Measurements from ENCODE around the gene CPLX1.
"Not testable (repeated sequence)": the region's sequence is repeated elsewhere in the genome, so short reads cannot be mapped to it uniquely, and the experiment has no call there.

CPLX1 gene

DNA sequence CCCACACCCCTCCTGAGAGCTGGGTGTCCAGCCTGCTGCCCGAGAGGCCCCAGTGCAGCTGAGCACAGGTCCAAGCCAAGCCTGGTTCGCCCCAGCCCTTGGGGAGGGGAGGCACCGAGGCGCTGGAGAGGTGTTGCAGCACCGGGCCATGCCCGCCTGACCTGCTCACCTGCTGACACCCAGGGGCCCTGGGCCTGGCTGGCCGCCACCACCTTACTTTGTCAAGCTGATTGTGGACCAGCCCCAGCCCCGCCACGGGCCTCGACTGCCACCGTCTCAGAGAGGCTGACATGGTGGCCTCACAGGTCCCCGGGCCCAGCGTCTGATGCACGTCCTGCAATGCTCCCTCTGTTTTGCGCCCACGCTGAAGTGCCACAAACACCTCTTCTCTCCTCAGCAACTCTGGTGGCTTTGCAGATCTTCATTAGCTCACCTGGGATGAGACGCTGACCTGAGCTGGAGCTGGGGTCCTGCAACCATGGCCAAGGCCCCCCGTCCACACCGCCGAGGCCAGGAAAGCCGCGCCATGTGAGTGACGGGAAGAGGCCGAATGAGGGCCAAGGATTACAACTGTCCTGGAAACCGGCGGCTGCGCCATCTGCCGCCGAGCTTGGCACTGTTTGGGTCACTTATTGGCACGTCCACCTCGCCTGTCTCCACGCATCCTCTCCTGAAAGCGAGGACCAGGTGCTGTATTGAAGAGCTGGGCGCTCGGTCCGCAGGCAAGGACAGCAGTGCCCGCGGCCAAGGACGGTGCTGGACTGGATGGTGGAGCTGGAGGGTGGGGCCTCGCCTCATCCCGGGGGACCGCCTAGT is 7.6 kb downstream of the CPLX1 start:
- no peak for DNase-seq (ENCODE audit: low read depth)
- TF ChIP-seq, protein P1, sequence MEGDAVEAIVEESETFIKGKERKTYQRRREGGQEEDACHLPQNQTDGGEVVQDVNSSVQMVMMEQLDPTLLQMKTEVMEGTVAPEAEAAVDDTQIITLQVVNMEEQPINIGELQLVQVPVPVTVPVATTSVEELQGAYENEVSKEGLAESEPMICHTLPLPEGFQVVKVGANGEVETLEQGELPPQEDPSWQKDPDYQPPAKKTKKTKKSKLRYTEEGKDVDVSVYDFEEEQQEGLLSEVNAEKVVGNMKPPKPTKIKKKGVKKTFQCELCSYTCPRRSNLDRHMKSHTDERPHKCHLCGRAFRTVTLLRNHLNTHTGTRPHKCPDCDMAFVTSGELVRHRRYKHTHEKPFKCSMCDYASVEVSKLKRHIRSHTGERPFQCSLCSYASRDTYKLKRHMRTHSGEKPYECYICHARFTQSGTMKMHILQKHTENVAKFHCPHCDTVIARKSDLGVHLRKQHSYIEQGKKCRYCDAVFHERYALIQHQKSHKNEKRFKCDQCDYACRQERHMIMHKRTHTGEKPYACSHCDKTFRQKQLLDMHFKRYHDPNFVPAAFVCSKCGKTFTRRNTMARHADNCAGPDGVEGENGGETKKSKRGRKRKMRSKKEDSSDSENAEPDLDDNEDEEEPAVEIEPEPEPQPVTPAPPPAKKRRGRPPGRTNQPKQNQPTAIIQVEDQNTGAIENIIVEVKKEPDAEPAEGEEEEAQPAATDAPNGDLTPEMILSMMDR (IDR thresholded peaks at IDR 0.05; ENCODE audit: low read depth, low read length, missing control alignments), result no peak
- in situ Hi-C loops (cut with HindIII; ENCODE audit: low sequenced_read_pairs), result no loop called here
- no peak overlapping the region for H3K4me3 ChIP-seq (ENCODE audit: low read depth, low read length)

- no peak for DNase-seq (ENCODE audit: low read depth)
- in situ Hi-C loops (cut with HindIII; ENCODE audit: low sequenced_read_pairs), result no loop called here
- TF ChIP-seq, protein P1 (IDR thresholded peaks at IDR 0.05; ENCODE audit: low read depth, low read length, missing control alignments), result no peak
- no peak overlapping the region for H3K4me3 ChIP-seq (ENCODE audit: low read depth, low read length)
Observed at GRCh38 chr4:815464-816146, 10.3 kb downstream of the CPLX1 start.

GRCh38 chr4:814312-814850 is 11.5 kb downstream of the CPLX1 start:
- in situ Hi-C loops (cut with HindIII; ENCODE audit: low sequenced_read_pairs), result no loop called here
- no peak overlapping the region for H3K4me3 ChIP-seq (ENCODE audit: low read depth, low read length)
- no peak for DNase-seq (ENCODE audit: low read depth)
- TF ChIP-seq, protein P1 (IDR thresholded peaks at IDR 0.05; ENCODE audit: low read depth, low read length, missing control alignments), result no peak

DNA sequence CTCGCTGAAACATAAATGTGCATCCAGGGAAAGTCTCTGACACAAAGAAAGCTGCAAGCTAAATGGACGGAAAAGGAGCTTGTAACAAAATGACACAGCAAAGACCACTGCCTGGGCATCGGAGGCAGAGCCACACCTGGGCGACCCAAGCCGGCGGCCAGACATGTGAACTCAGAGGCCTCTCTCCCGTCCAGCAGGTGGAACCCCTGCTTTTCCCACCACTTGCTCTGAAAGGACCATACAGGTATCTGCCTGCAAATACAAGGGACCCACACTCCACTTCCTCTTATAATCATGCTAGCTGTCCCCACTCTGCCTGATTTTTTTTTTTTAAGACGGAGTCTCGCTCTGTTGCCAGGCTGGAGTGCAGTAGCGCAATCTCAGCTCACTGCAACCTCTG is 12.0 kb downstream of the CPLX1 start:
- DNase-seq (ENCODE audit: low read depth), result no peak
- no peak overlapping the region for H3K4me3 ChIP-seq (ENCODE audit: low read depth, low read length)
- TF ChIP-seq, protein P1 (IDR thresholded peaks at IDR 0.05; ENCODE audit: low read depth, low read length, missing control alignments), result no peak
- in situ Hi-C loops (cut with HindIII; ENCODE audit: low sequenced_read_pairs), result no loop called here

GRCh38 chr4:808860-809570 is 16.9 kb downstream of the CPLX1 start:
- H3K4me3 ChIP-seq (ENCODE audit: low read depth, low read length), result no peak overlapping the region
- TF ChIP-seq, protein P1 (IDR thresholded peaks at IDR 0.05; ENCODE audit: low read depth, low read length, missing control alignments), result no peak
- in situ Hi-C loops (cut with HindIII; ENCODE audit: low sequenced_read_pairs), result no loop called here
- no peak for DNase-seq (ENCODE audit: low read depth)

DNA sequence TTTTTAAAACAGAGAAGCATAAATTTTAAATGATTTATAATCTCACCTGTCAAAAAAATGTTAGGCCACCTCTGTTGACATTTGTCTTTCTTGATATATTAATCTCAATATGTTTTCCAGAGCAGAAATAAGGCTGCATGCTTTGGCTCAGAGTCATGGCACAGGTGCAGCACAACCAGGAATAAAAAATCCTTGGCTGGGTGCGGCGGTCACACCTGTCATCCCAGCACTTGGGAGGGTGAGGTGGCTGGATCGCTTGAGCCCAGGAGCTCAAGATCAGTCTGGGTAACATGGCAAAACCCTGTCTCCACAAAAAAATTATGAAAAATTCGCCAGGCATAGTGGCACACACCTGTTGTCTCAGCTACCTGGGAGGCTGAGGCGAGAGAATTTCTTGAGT is 18.1 kb downstream of the CPLX1 start:
- DNase-seq (ENCODE audit: low read depth), result no peak
- TF ChIP-seq, protein P1 (IDR thresholded peaks at IDR 0.05; ENCODE audit: low read depth, low read length, missing control alignments), result no peak
- in situ Hi-C loops (cut with HindIII; ENCODE audit: low sequenced_read_pairs), result no loop called here

GRCh38 chr4:806979-807378 is 18.9 kb downstream of the CPLX1 start:
- H3K4me3 ChIP-seq (ENCODE audit: low read depth, low read length); in situ Hi-C loops (cut with HindIII; ENCODE audit: low sequenced_read_pairs); DNase-seq (ENCODE audit: low read depth): not testable (repeated sequence)

More for the DNA sequence above, 18.1 kb downstream of the CPLX1 start:
- no peak overlapping the region for H3K4me3 ChIP-seq (ENCODE audit: low read depth, low read length)
